NT2/D1 (cell line): Measurements from ENCODE around the gene HPS3.

Experiments used
- SUZ12 ChIP-seq: IDR thresholded peaks from 2 replicates; pipeline ENCODE4 v1.6.1; 2011; ENCODE audit not compliant: insufficient read length, insufficient read depth; ENCODE audit errors: extremely low read depth
- YY1 ChIP-seq: IDR thresholded peaks from 2 replicates; pipeline ENCODE4 v1.6.1; 2011; ENCODE audit not compliant: insufficient read length, insufficient read depth
- ZNF274 ChIP-seq: IDR thresholded peaks from 2 replicates; pipeline ENCODE4 v1.6.1; 2011; ENCODE audit warnings: mild to moderate bottlenecking, low read depth, low read length

- TF ChIP-seq YY1: no peak
- TF ChIP-seq ZNF274: no peak
- no peak for TF ChIP-seq SUZ12
Observed at GRCh38 chr3:149160754-149161300, 31.4 kb downstream of the HPS3 start.
